ENCODE data around the gene CYP51A1. TPM values are rescaled to one million over a fixed set of nuclear protein-coding genes. Genes with fewer than 3 reads are reported as not detected.
"Not testable (repeated sequence)": the region's sequence is repeated elsewhere in the genome, so short reads cannot be mapped to it uniquely, and the experiment has no call there.

Gene CYP51A1
- polyA plus RNA-seq, 12 donors, result 27.0 to 53.0 (median 37.3) TPM; not detected in 1

- DNase-seq, result peak; percentile 70
These were observed 473 bp downstream of the CYP51A1 start for GRCh38 chr7:92133737-92134270.

GRCh38 chr7:92133133-92133736 is 1.0 kb downstream of the CYP51A1 start:
- DNase-seq, result no peak

- DNase-seq, result no peak
These were observed 2.4 kb downstream of the CYP51A1 start for GRCh38 chr7:92131764-92132330.

- no peak for DNase-seq
These were observed 3.2 kb downstream of the CYP51A1 start for GRCh38 chr7:92131093-92131492.

GRCh38 chr7:92121681-92122080 is 12.6 kb downstream of the CYP51A1 start:
- DNase-seq, result no peak

GRCh38 chr7:92119213-92119759 is 15.0 kb downstream of the CYP51A1 start:
- DNase-seq, result no peak

- DNase-seq, result no peak
These were observed 17.3 kb downstream of the CYP51A1 start for GRCh38 chr7:92116949-92117348.

- DNase-seq, result no peak
These were observed 18.5 kb downstream of the CYP51A1 start for GRCh38 chr7:92115821-92116220.

GRCh38 chr7:92110857-92111256 is 23.4 kb downstream of the CYP51A1 start:
- no peak for DNase-seq

- no peak for DNase-seq
These were observed 25.5 kb downstream of the CYP51A1 start for GRCh38 chr7:92108821-92109220.

- not testable (repeated sequence) for DNase-seq
These were observed 31.4 kb downstream of the CYP51A1 start for GRCh38 chr7:92102862-92103261.

- no peak for DNase-seq
These were observed 33.7 kb downstream of the CYP51A1 start for GRCh38 chr7:92100534-92100933.

GRCh38 chr7:92095380-92095779 is 38.9 kb downstream of the CYP51A1 start:
- no peak for DNase-seq

- no peak for DNase-seq
These were observed 42.1 kb downstream of the CYP51A1 start for GRCh38 chr7:92092210-92092609.

GRCh38 chr7:92088266-92088665 is 46.0 kb downstream of the CYP51A1 start:
- DNase-seq, result no peak

GRCh38 chr7:92083922-92084321 is 50.4 kb downstream of the CYP51A1 start:
- not testable (repeated sequence) for DNase-seq

GRCh38 chr7:92076509-92076908 is 57.8 kb downstream of the CYP51A1 start:
- DNase-seq, result no peak

GRCh38 chr7:92075455-92076158 is 58.7 kb downstream of the CYP51A1 start:
- no peak for DNase-seq

GRCh38 chr7:92072708-92073107 is 61.6 kb downstream of the CYP51A1 start:
- DNase-seq, result no peak

GRCh38 chr7:92072121-92072520 is 62.2 kb downstream of the CYP51A1 start:
- DNase-seq, result no peak

- no peak for DNase-seq
These were observed 63.2 kb downstream of the CYP51A1 start for GRCh38 chr7:92071032-92071431.

- DNase-seq, result no peak
These were observed 69.7 kb downstream of the CYP51A1 start for GRCh38 chr7:92064438-92065029.

All from muscle of arm (tissue), 12 donors.